Adrenal gland (tissue), 12 donors: ENCODE results near the gene NHEJ1. TPM values are rescaled to one million over a fixed set of nuclear protein-coding genes. Genes with fewer than 3 reads are reported as not detected.

Experiments used
- DNase-seq, 7 donors: peaks; one replicate each; pipeline ENCODE4 v3.0.0-alpha.2; 2019 to 2020
- H3K27ac ChIP-seq, 5 donors: fragments of 200-600 bp; sonication (generic) in 4 of 5; 1 replicate in 3 of 5; 2 replicates in 2 of 5; pipeline versions ENCODE4 v1.5.1 to v1.8.0; 2016 to 2020; ENCODE audit warnings: mild to moderate bottlenecking in 1 of 5
- H3K27me3 ChIP-seq: fragments of 200-600 bp; 2 replicates; pipeline ENCODE4 v1.8.0; 2021
- H3K36me3 ChIP-seq, 2 donors: fragments of 200-600 bp; replicated peaks in 1 of 2; 1 replicate in 1 of 2; 2 replicates in 1 of 2; pipeline versions ENCODE4 v1.5.1 to v1.8.0; 2018 to 2022
- H3K4me1 ChIP-seq, 2 donors: fragments of 200-600 bp; replicated peaks in 1 of 2; 1 replicate in 1 of 2; 2 replicates in 1 of 2; pipeline versions ENCODE4 v1.5.1 to v1.8.0; 2018 to 2021
- H3K4me3 ChIP-seq, 4 donors: fragments of 200-600 bp; sonication (generic) in 3 of 4; one replicate each; pipeline ENCODE4 v1.5.1; 2016 to 2018
- H3K9me3 ChIP-seq, 3 donors: fragments of 200-600 bp; sonication (generic) in 1 of 3; replicated peaks in 1 of 3; 1 replicate in 2 of 3; 2 replicates in 1 of 3; pipeline versions ENCODE4 v1.5.1 to v1.8.0; 2016 to 2021
- CTCF ChIP-seq, 6 experiments: fragments of 450-650 bp in 4 of 6; fragments of 200-600 bp in 2 of 6; sonication (generic) in 1 of 6; IDR thresholded peaks; 1 replicate in 5 of 6; 2 replicates in 1 of 6; pipeline versions ENCODE4 v1.5.1 to v1.8.0; 2016 to 2021; ENCODE audit warnings: antibody characterized with exemption in 6 of 6, mild to moderate bottlenecking in 2 of 6, moderate library complexity in 1 of 6
- POLR2A ChIP-seq, 2 donors: fragments of 450-650 bp; IDR thresholded peaks; one replicate each; pipeline ENCODE4 v1.6.1; 2017; ENCODE audit warnings: antibody characterized with exemption in 2 of 2, mild to moderate bottlenecking in 2 of 2, moderate library complexity in 1 of 2
- WGBS, 4 donors: extraction: QIAGEN DNeasy Blood & Tissue Kit in 2 of 4; methylation state at CpG; one replicate each; pipeline versions ENCODE4 v1.1.5 to v1.1.7; 2013 to 2017; 5-methylcytosine and 5-hydroxymethylcytosine counted together
- intact Hi-C, 2 donors: fragments of 100-400 bp; cut with DNase I; formaldehyde crosslinking; loops; one replicate each; pipeline versions ENCODE4 v1.14.1 to v1.15.0; 2022 to 2023
- polyA plus RNA-seq, 3 donors: library from polyadenylated mRNA; stranded (reverse); fragments of 200-250 nt in 2 of 3; fragments of 350-450 nt in 1 of 3; fragmentation: Illumina TruSeq in 1 of 3; extraction: RNeasy Lipid Tissue Mini Kit (QIAGEN cat#74804) in 1 of 3; gene quantifications; one replicate each; pipeline ENCODE4 v1.2.3, GENCODE V29; 2013 to 2014
- total RNA-seq, 9 donors: library from RNA; depleted of rRNA in 4 of 9; stranded (reverse); fragments of >200 nt in 4 of 9; fragments of 120-200 nt in 1 of 9; fragmentation: NEBNext Ultra II Directional in 1 of 9; extraction: Animal tissue kit (Norgen Biotek cat#: 25700) in 1 of 9; gene quantifications; one replicate each; pipeline versions ENCODE4 v1.1.0 to v1.2.4, GENCODE V29; 2013 to 2023
- donor health status: healthy with polysubstance abuse.
- donor health status: Bipolar disorder and iron deficiency.
- donor health status: DM: yes; HTN: yes; CAD: no.
- donor health status: DM: no; HTN: no; CAD: no.
- donor health status: DM: no; HTN: no; CAD: no.
- donor health status: DM: yes; HTN: yes; CAD: no.

NHEJ1 gene
- total and polyA plus RNA-seq, 12 donors: 5.7 to 26.0 (median 17.1) TPM

GRCh38 chr2:219122202-219122980 is 38.2 kb downstream of the NHEJ1 start:
- intact Hi-C loops: no loop called here
- H3K4me3 ChIP-seq: no peak overlapping the region
- no peak overlapping the region for H3K27ac ChIP-seq
- no peak for DNase-seq
- 87 to 93% (median 88%) methylated on average over 5 of the region's 5 CpGs for WGBS, 4 donors
- TF ChIP-seq POLR2A (IDR thresholded peaks at IDR 0.05): no peak
- TF ChIP-seq CTCF (IDR thresholded peaks at IDR 0.05): no peak
- peaks cover 15 to 32% of the 10 kb centered on the region in 2 donors for H3K4me1 ChIP-seq
- no peaks in the 10 kb centered on the region for H3K27me3 ChIP-seq
- H3K9me3 ChIP-seq: no peaks in the 10 kb centered on the region
- no peaks in the 10 kb centered on the region for H3K36me3 ChIP-seq

GRCh38 chr2:219120082-219120481 is 40.5 kb downstream of the NHEJ1 start:
- no peaks in the 10 kb centered on the region for H3K27me3 ChIP-seq
- no peak overlapping the region for H3K27ac ChIP-seq
- DNase-seq: no peak
- intact Hi-C loops: no loop called here
- H3K9me3 ChIP-seq: no peaks in the 10 kb centered on the region
- no peak overlapping the region for H3K4me3 ChIP-seq
- H3K4me1 ChIP-seq: peaks cover 8 to 9% of the 10 kb centered on the region in 2 donors
- H3K36me3 ChIP-seq: no peaks in the 10 kb centered on the region
- no peak for TF ChIP-seq POLR2A (IDR thresholded peaks at IDR 0.05)
- no peak for TF ChIP-seq CTCF (IDR thresholded peaks at IDR 0.05)

- 55 to 60% (median 59%) methylated on average over 7 of the region's 7 CpGs for WGBS, 4 donors
- no peak overlapping the region for H3K27ac ChIP-seq
- H3K4me1 ChIP-seq: peaks cover 3 to 4% of the 10 kb centered on the region in 2 donors
- no peaks in the 10 kb centered on the region for H3K9me3 ChIP-seq
- H3K27me3 ChIP-seq: no peaks in the 10 kb centered on the region
- no peak for TF ChIP-seq POLR2A (IDR thresholded peaks at IDR 0.05)
- TF ChIP-seq CTCF (IDR thresholded peaks at IDR 0.05): peak; percentile 44 to 82 (median 71)
- no peaks in the 10 kb centered on the region for H3K36me3 ChIP-seq
- peak; percentile 42 to 83 (median 71) for DNase-seq
- no peak overlapping the region for H3K4me3 ChIP-seq
- intact Hi-C loops: loop anchor here (2.0 to 10.0 kb wide), 3 partner anchors 42 to 65 kb away; no protein-coding TSS in a partner anchor
These were observed 41.1 kb downstream of the NHEJ1 start for GRCh38 chr2:219119422-219120043.

DNA sequence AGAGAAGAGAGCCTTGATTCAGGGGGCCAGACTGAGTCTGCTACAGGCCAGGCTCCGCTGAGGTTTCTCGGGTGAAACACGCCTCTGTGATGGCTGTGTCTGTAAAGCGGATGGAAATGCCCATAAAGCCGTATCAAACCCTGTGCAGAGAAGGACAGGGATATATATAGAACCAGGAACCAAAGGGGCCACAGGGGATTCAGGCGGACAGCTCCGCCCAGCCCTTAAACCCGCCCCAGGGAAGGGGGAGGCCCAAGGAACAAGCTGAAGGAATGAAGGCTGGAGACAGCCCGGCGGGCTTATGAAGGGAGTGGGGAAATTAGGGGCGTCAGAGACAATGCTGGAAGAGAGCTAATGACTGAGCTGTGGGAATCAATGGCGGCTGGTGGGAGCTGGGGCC is 42.1 kb downstream of the NHEJ1 start:
- WGBS, 4 donors: 78 to 84% (median 81%) methylated on average over 12 of the region's 12 CpGs
- no peaks in the 10 kb centered on the region for H3K27me3 ChIP-seq
- H3K9me3 ChIP-seq: no peaks in the 10 kb centered on the region
- no peak overlapping the region for H3K4me3 ChIP-seq
- no peaks in the 10 kb centered on the region for H3K4me1 ChIP-seq
- H3K27ac ChIP-seq: no peak overlapping the region
- intact Hi-C loops: loop anchor here (2.0 to 10.0 kb wide), 3 partner anchors 41 to 64 kb away; no protein-coding TSS in a partner anchor
- TF ChIP-seq POLR2A (IDR thresholded peaks at IDR 0.05) (no peak), CTCF (IDR thresholded peaks at IDR 0.05) (no peak)
- H3K36me3 ChIP-seq: no peaks in the 10 kb centered on the region
- DNase-seq: no peak
